CD8-positive, alpha-beta memory T cell (primary cell): ENCODE data around the gene CHSY1. TPM values are rescaled to one million over a fixed set of nuclear protein-coding genes. Genes with fewer than 3 reads are reported as not detected.

Source experiments
- CTCF ChIA-PET: fragments of 350-600 bp; sonication (Branson Sonifier 250); formaldehyde crosslinking; loops from one replicate; lab custom pipeline; 2021; ENCODE audit warnings: antibody characterized with exemption; lab: Charles Lee
- POLR2A ChIA-PET: fragments of 350-600 bp; sonication (Branson Sonifier 250); formaldehyde crosslinking; loops from one replicate; lab custom pipeline; 2021; ENCODE audit warnings: antibody characterized with exemption; lab: Charles Lee
- DNase-seq, 5 donors: peaks; one replicate each; pipeline versions ENCODE4 v3.0.0 to v3.0.0-alpha.2; 2020 to 2022; ENCODE audit warnings: mixed read lengths in 1 of 5
- H3K27ac ChIP-seq: one replicate; pipeline ENCODE4 v1.7.0; 2013; ENCODE audit warnings: low read depth, mild to moderate bottlenecking, low read length, moderate library complexity
- H3K27me3 ChIP-seq: 2 replicates; pipeline ENCODE4 v1.7.0; 2013; ENCODE audit warnings: low read length, mild to moderate bottlenecking; ENCODE audit not compliant: insufficient read depth, poor library complexity, severe bottlenecking
- H3K36me3 ChIP-seq: 2 replicates; pipeline ENCODE4 v1.7.0; 2013; ENCODE audit warnings: mild to moderate bottlenecking, low read length, moderate library complexity; ENCODE audit not compliant: insufficient read depth
- H3K4me1 ChIP-seq: 2 replicates; pipeline ENCODE4 v1.7.0; 2013; ENCODE audit warnings: mild to moderate bottlenecking, low read length, moderate library complexity; ENCODE audit not compliant: insufficient read depth
- H3K4me3 ChIP-seq: 2 replicates; pipeline ENCODE4 v1.7.0; 2013; ENCODE audit warnings: mild to moderate bottlenecking, low read length
- H3K9me3 ChIP-seq: 2 replicates; pipeline ENCODE4 v1.7.0; 2013; ENCODE audit warnings: mild to moderate bottlenecking, low read length
- H3K27ac Mint-ChIP-seq, 8 donors: one replicate each; pipeline ENCODE4 v1.8.0; 2020 to 2021; ENCODE audit warnings: mixed read lengths in 8 of 8, mild to moderate bottlenecking in 6 of 8, inconsistent platforms in 3 of 8, moderate library complexity in 3 of 8
- H3K27me3 Mint-ChIP-seq, 2 donors: one replicate each; pipeline ENCODE4 v1.8.0; 2020 to 2021; ENCODE audit warnings: mixed read lengths in 2 of 2, mild to moderate bottlenecking in 1 of 2, moderate library complexity in 1 of 2
- H3K36me3 Mint-ChIP-seq, 3 donors: one replicate each; pipeline ENCODE4 v1.8.0; 2020 to 2021; ENCODE audit warnings: mixed read lengths in 3 of 3, inconsistent platforms in 1 of 3, mild to moderate bottlenecking in 1 of 3
- H3K4me1 Mint-ChIP-seq, 3 donors: one replicate each; pipeline ENCODE4 v1.8.0; 2020 to 2021; ENCODE audit warnings: mixed read lengths in 3 of 3, inconsistent platforms in 1 of 3, mild to moderate bottlenecking in 1 of 3
- H3K4me3 Mint-ChIP-seq, 7 donors: one replicate each; pipeline ENCODE4 v1.8.0; 2020 to 2021; ENCODE audit warnings: mixed read lengths in 7 of 7, mild to moderate bottlenecking in 6 of 7, moderate library complexity in 4 of 7, inconsistent platforms in 2 of 7
- H3K9me3 Mint-ChIP-seq, 5 donors: one replicate each; pipeline ENCODE4 v1.8.0; 2020 to 2022; ENCODE audit warnings: mixed read lengths in 5 of 5, mild to moderate bottlenecking in 3 of 5, moderate library complexity in 2 of 5, inconsistent platforms in 1 of 5
- polyA plus RNA-seq: library from polyadenylated mRNA; unstranded; fragments of 300-500 nt; fragmentation: Illumina TruSeq; gene quantifications from one replicate; pipeline ENCODE4 v1.2.3, GENCODE V29; 2021
- total RNA-seq, 2 experiments: library from RNA; stranded (reverse); gene quantifications; one replicate each; pipeline ENCODE4 v1.2.3, GENCODE V29; 2021

The CHSY1 gene
- total and polyA plus RNA-seq, 3 experiments from 2014 or later, result 3.6 to 49.7 (median 49.4) TPM

GRCh38 chr15:101133751-101134261, 118.0 kb downstream of the CHSY1 start:
- H3K4me1 Mint-ChIP-seq, result peaks cover 30 to 33% (median 33%) of the 10 kb centered on the region in 3 donors
- Histone ChIP-seq H3K4me1 (peaks cover 12% of the 10 kb centered on the region), H3K4me3 (no peak overlapping the region), H3K27ac (no peak overlapping the region), H3K36me3 (no peaks in the 10 kb centered on the region), H3K27me3 (no peaks in the 10 kb centered on the region), H3K9me3 (no peaks in the 10 kb centered on the region)
- H3K27ac Mint-ChIP-seq, result no peak overlapping the region
- peaks cover 0 to 2% of the 10 kb centered on the region in 2 donors for H3K27me3 Mint-ChIP-seq
- peak in 1 of 5 donors; percentile 41 for DNase-seq
- ChIA-PET POLR2A (no interaction called here), CTCF (no interaction called here)
- H3K9me3 Mint-ChIP-seq, result peaks cover 0 to 3% (median 2%) of the 10 kb centered on the region in 5 donors
- no peak overlapping the region for H3K4me3 Mint-ChIP-seq
- peaks cover 0 to 3% (median 0%) of the 10 kb centered on the region in 3 donors for H3K36me3 Mint-ChIP-seq

- peaks cover 34 to 35% (median 35%) of the 10 kb centered on the region in 3 donors for H3K4me1 Mint-ChIP-seq
- CTCF ChIA-PET, result no interaction called here
- H3K36me3 ChIP-seq, result no peaks in the 10 kb centered on the region
- H3K27ac Mint-ChIP-seq, result no peak overlapping the region
- peaks cover 0 to 3% (median 2%) of the 10 kb centered on the region in 5 donors for H3K9me3 Mint-ChIP-seq
- no peak overlapping the region for H3K4me3 ChIP-seq
- H3K36me3 Mint-ChIP-seq, result peaks cover 0 to 3% (median 0%) of the 10 kb centered on the region in 3 donors
- POLR2A ChIA-PET, result no interaction called here
- no peak overlapping the region for H3K4me3 Mint-ChIP-seq
- DNase-seq, result no peak
- no peaks in the 10 kb centered on the region for H3K27me3 ChIP-seq
- peaks cover 0 to 2% of the 10 kb centered on the region in 2 donors for H3K27me3 Mint-ChIP-seq
- no peak overlapping the region for H3K27ac ChIP-seq
- no peaks in the 10 kb centered on the region for H3K9me3 ChIP-seq
- peaks cover 12% of the 10 kb centered on the region for H3K4me1 ChIP-seq
These were observed 118.7 kb downstream of the CHSY1 start for GRCh38 chr15:101133181-101133460.

- CTCF ChIA-PET, result no interaction called here
- Histone ChIP-seq H3K27ac (no peak overlapping the region), H3K36me3 (no peaks in the 10 kb centered on the region), H3K4me1 (peaks cover 13% of the 10 kb centered on the region), H3K4me3 (no peak overlapping the region), H3K9me3 (no peaks in the 10 kb centered on the region), H3K27me3 (no peaks in the 10 kb centered on the region)
- Mint-ChIP-seq H3K4me3 (no peak overlapping the region), H3K9me3 (peaks cover 0 to 3% (median 2%) of the 10 kb centered on the region in 5 donors), H3K27ac (peak overlapping the region in 1 of 8 donors; percentile 79), H3K4me1 (peaks cover 38% of the 10 kb centered on the region in 3 donors), H3K27me3 (peaks cover 0 to 2% of the 10 kb centered on the region in 2 donors), H3K36me3 (peaks cover 0 to 3% (median 0%) of the 10 kb centered on the region in 3 donors)
- POLR2A ChIA-PET, result no interaction called here
- peak in 1 of 5 donors; percentile 32 for DNase-seq
These were observed 119.3 kb downstream of the CHSY1 start for GRCh38 chr15:101132390-101133180.

- H3K27ac ChIP-seq, result no peak overlapping the region
- POLR2A ChIA-PET, result no interaction called here
- no peaks in the 10 kb centered on the region for H3K27me3 ChIP-seq
- H3K4me1 ChIP-seq, result peaks cover 14% of the 10 kb centered on the region
- no peaks in the 10 kb centered on the region for H3K36me3 ChIP-seq
- no peak overlapping the region for H3K4me3 ChIP-seq
- H3K36me3 Mint-ChIP-seq, result peaks cover 0 to 3% (median 0%) of the 10 kb centered on the region in 3 donors
- H3K4me1 Mint-ChIP-seq, result peaks cover 38% of the 10 kb centered on the region in 3 donors
- CTCF ChIA-PET, result no interaction called here
- peaks cover 0 to 3% (median 2%) of the 10 kb centered on the region in 5 donors for H3K9me3 Mint-ChIP-seq
- peak in 1 of 5 donors; percentile 23 for DNase-seq
- peaks cover 0 to 2% of the 10 kb centered on the region in 2 donors for H3K27me3 Mint-ChIP-seq
- no peak overlapping the region for H3K4me3 Mint-ChIP-seq
- peak overlapping the region in 3 of 8 donors; percentile 53 to 79 (median 79) for H3K27ac Mint-ChIP-seq
- no peaks in the 10 kb centered on the region for H3K9me3 ChIP-seq
These were observed 120.1 kb downstream of the CHSY1 start for GRCh38 chr15:101131489-101132389.

GRCh38 chr15:101129851-101130380, 121.9 kb downstream of the CHSY1 start:
- CTCF ChIA-PET, result no interaction called here
- Mint-ChIP-seq H3K4me1 (peaks cover 36 to 40% (median 37%) of the 10 kb centered on the region in 3 donors), H3K9me3 (peaks cover 0 to 2% (median 2%) of the 10 kb centered on the region in 5 donors), H3K4me3 (no peak overlapping the region), H3K27ac (peak overlapping the region in 6 of 8 donors; percentile 12 to 78 (median 21)), H3K27me3 (no peaks in the 10 kb centered on the region), H3K36me3 (peaks cover 0 to 3% (median 0%) of the 10 kb centered on the region in 3 donors)
- POLR2A ChIA-PET, result no interaction called here
- H3K27ac ChIP-seq, result no peak overlapping the region
- DNase-seq, result no peak
- no peaks in the 10 kb centered on the region for H3K9me3 ChIP-seq
- no peaks in the 10 kb centered on the region for H3K27me3 ChIP-seq
- no peak overlapping the region for H3K4me3 ChIP-seq
- peaks cover 24% of the 10 kb centered on the region for H3K4me1 ChIP-seq
- H3K36me3 ChIP-seq, result no peaks in the 10 kb centered on the region

- ChIA-PET CTCF (interaction anchor here (2.4 kb wide), 1 partner anchor 129 kb away, joined by 12 read pairs; no protein-coding TSS in a partner anchor), POLR2A (no interaction called here)
- no peaks in the 10 kb centered on the region for H3K27me3 ChIP-seq
- DNase-seq, result peak in 1 of 5 donors; percentile 26
- Mint-ChIP-seq H3K27ac (peak overlapping the region; percentile 88 to 98 (median 94)), H3K4me1 (peaks cover 48 to 53% (median 49%) of the 10 kb centered on the region in 3 donors), H3K27me3 (peaks cover 0 to 1% of the 10 kb centered on the region in 2 donors), H3K4me3 (peak overlapping the region in 5 of 7 donors; percentile 0 to 73 (median 54)), H3K9me3 (peaks cover 0 to 2% (median 0%) of the 10 kb centered on the region in 5 donors), H3K36me3 (no peaks in the 10 kb centered on the region)
- peaks cover 24% of the 10 kb centered on the region for H3K4me1 ChIP-seq
- H3K27ac ChIP-seq, result no peak overlapping the region
- H3K9me3 ChIP-seq, result no peaks in the 10 kb centered on the region
- H3K4me3 ChIP-seq, result no peak overlapping the region
- no peaks in the 10 kb centered on the region for H3K36me3 ChIP-seq
These were observed 123.4 kb downstream of the CHSY1 start for GRCh38 chr15:101128221-101129015.

- H3K4me3 ChIP-seq, result peak overlapping the region; percentile 27
- peaks cover 24% of the 10 kb centered on the region for H3K4me1 ChIP-seq
These were observed 124.3 kb downstream of the CHSY1 start for GRCh38 chr15:101127506-101128076.

More at GRCh38 chr15:101127506-101128076, 124.3 kb downstream of the CHSY1 start:
- H3K27ac Mint-ChIP-seq, result peak overlapping the region; percentile 88 to 98 (median 94)
- CTCF ChIA-PET, result interaction anchor here (0.9 to 2.4 kb wide), 3 partner anchors 25 to 130 kb away, joined by 3 to 12 read pairs (median 8); no protein-coding TSS in a partner anchor
- Histone ChIP-seq H3K27me3 (no peaks in the 10 kb centered on the region), H3K36me3 (no peaks in the 10 kb centered on the region), H3K27ac (peak overlapping the region; percentile 51), H3K9me3 (no peaks in the 10 kb centered on the region)
- peaks cover 48 to 58% (median 52%) of the 10 kb centered on the region in 3 donors for H3K4me1 Mint-ChIP-seq
- POLR2A ChIA-PET, result no interaction called here
- peaks cover 0 to 1% of the 10 kb centered on the region in 2 donors for H3K27me3 Mint-ChIP-seq
- peak in 4 of 5 donors; percentile 11 to 60 (median 30) for DNase-seq
- H3K4me3 Mint-ChIP-seq, result peak overlapping the region; percentile 4 to 88 (median 63)
- peaks cover 0 to 2% (median 0%) of the 10 kb centered on the region in 5 donors for H3K9me3 Mint-ChIP-seq
- no peaks in the 10 kb centered on the region for H3K36me3 Mint-ChIP-seq
